Measurements from ENCODE around the gene SPHK2. TPM values are rescaled to one million over a fixed set of nuclear protein-coding genes. Genes with fewer than 3 reads are reported as not detected.

SPHK2 gene
- total and polyA plus RNA-seq, 2 experiments from 2014 or later: 18.3 to 50.3 TPM

DNA sequence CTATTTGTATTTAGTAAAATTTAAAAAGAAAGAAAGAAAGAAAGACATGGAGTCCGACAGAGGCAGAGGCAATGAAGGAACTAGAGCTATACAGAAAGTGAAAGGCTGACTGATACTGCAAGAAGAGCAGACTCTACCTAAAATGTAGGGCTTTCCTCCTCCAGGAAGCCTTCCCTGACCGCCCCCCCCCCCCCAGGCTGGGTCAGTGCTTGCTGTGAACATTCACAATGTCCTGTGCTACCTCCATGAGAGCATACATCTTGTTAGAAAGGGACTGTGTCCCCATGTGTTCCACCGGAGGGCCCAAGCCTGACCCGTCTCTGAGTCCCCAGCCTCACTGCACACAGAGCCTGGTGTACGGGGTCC lies 32.4 kb downstream of the SPHK2 start (continued):
- TF ChIP-seq, protein P1, sequence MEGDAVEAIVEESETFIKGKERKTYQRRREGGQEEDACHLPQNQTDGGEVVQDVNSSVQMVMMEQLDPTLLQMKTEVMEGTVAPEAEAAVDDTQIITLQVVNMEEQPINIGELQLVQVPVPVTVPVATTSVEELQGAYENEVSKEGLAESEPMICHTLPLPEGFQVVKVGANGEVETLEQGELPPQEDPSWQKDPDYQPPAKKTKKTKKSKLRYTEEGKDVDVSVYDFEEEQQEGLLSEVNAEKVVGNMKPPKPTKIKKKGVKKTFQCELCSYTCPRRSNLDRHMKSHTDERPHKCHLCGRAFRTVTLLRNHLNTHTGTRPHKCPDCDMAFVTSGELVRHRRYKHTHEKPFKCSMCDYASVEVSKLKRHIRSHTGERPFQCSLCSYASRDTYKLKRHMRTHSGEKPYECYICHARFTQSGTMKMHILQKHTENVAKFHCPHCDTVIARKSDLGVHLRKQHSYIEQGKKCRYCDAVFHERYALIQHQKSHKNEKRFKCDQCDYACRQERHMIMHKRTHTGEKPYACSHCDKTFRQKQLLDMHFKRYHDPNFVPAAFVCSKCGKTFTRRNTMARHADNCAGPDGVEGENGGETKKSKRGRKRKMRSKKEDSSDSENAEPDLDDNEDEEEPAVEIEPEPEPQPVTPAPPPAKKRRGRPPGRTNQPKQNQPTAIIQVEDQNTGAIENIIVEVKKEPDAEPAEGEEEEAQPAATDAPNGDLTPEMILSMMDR (conservative IDR thresholded peaks at IDR 0.05; ENCODE audit: low read depth in 2 of 2): no peak
- TF ChIP-seq EZH2 (IDR thresholded peaks at IDR 0.05; ENCODE audit: low read depth, unreplicated experiment): no peak
- TF ChIP-seq NANOG (IDR thresholded peaks at IDR 0.05; ENCODE audit: borderline replicate concordance): no peak
- no peak for TF ChIP-seq EZH2phosphoT487 (IDR thresholded peaks at IDR 0.05; ENCODE audit: unreplicated experiment)
- no peak for TF ChIP-seq POLR2AphosphoS5 (IDR thresholded peaks at IDR 0.05; ENCODE audit: low read depth)
- no peak for TF ChIP-seq JUNB (IDR thresholded peaks at IDR 0.05; ENCODE audit: unreplicated experiment)

DNA sequence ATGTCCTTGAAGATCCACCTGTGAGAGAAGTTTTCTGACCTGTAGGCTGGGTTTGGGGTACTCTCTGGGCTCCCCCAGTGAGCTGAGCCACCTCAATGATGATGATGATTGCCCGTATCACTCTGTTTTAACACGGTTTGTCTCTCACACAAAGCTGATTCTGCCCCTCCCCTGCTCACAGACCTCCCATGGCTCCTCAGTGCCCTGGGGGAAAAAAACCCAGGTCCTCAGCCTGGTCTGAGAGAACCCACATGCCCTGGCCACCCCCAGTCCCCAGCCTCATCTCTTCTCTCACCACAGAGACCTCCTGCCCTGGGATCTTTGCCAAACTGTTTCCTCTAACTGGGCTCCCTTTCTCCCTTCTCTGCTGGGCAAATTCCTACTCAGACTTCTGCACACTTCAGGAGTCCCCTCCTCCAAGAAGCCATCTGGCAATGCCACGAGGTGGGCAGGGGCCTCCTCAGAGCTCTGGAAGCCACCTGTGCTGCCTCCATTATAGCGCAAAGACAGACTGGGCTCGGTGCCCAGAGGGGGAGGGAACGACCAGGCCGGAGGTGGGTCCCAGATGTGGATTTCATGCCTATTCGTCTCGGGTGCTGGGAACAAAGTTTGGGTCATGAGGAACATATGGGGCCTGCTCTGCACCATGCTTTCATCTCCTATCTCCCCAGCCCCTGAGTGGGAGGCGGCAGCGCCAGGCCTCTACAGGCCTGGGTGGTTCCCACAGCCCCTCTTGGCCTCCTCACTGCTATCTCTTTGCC lies 35.2 kb downstream of the SPHK2 start:
- H3K4me1 ChIP-seq (ENCODE audit: insufficient read depth): no peaks in the 10 kb centered on the region
- H3K4me2 ChIP-seq: no peak overlapping the region
- H3F3A ChIP-seq (replicated peaks; ENCODE audit: low read depth): no peaks in the 10 kb centered on the region
- H3K27me3 Mint-ChIP-seq (ENCODE audit: insufficient read depth, low read depth, poor library complexity): peaks cover 9% of the 10 kb centered on the region
- H3K9me3 Mint-ChIP-seq: peaks cover 3% of the 10 kb centered on the region; the same call in 1 of the 3 replicates
- no peak overlapping the region for H3K4me3 ChIP-seq
- H3K27me3 ChIP-seq (ENCODE audit: insufficient read depth): no peaks in the 10 kb centered on the region
- H3K27ac Mint-ChIP-seq: no peak overlapping the region
- H3K79me2 ChIP-seq (replicated peaks; ENCODE audit: insufficient read depth): no peaks in the 10 kb centered on the region
- no peak for ATAC-seq
- H3K36me3 ChIP-seq (ENCODE audit: insufficient read depth): no peaks in the 10 kb centered on the region
- H3K4me1 Mint-ChIP-seq: peaks cover 11% of the 10 kb centered on the region
- no peaks in the 10 kb centered on the region for H4K20me1 ChIP-seq (replicated peaks; ENCODE audit: insufficient read depth)
- peak overlapping the region; percentile 81; the same call in 1 of the 2 replicates for H2AFZ ChIP-seq
- no peaks in the 10 kb centered on the region; the same call in 1 of the 3 replicates for H3K36me3 Mint-ChIP-seq (ENCODE audit: low read depth)
- no peaks in the 10 kb centered on the region for H3K9me2 ChIP-seq (ENCODE audit: insufficient read depth)
- H3K27ac ChIP-seq (ENCODE audit: low read depth): no peak overlapping the region
- DNase-seq (ENCODE audit: low spot score): no peak
- H3K4me3 Mint-ChIP-seq: no peak overlapping the region
- TF ChIP-seq, protein P2, sequence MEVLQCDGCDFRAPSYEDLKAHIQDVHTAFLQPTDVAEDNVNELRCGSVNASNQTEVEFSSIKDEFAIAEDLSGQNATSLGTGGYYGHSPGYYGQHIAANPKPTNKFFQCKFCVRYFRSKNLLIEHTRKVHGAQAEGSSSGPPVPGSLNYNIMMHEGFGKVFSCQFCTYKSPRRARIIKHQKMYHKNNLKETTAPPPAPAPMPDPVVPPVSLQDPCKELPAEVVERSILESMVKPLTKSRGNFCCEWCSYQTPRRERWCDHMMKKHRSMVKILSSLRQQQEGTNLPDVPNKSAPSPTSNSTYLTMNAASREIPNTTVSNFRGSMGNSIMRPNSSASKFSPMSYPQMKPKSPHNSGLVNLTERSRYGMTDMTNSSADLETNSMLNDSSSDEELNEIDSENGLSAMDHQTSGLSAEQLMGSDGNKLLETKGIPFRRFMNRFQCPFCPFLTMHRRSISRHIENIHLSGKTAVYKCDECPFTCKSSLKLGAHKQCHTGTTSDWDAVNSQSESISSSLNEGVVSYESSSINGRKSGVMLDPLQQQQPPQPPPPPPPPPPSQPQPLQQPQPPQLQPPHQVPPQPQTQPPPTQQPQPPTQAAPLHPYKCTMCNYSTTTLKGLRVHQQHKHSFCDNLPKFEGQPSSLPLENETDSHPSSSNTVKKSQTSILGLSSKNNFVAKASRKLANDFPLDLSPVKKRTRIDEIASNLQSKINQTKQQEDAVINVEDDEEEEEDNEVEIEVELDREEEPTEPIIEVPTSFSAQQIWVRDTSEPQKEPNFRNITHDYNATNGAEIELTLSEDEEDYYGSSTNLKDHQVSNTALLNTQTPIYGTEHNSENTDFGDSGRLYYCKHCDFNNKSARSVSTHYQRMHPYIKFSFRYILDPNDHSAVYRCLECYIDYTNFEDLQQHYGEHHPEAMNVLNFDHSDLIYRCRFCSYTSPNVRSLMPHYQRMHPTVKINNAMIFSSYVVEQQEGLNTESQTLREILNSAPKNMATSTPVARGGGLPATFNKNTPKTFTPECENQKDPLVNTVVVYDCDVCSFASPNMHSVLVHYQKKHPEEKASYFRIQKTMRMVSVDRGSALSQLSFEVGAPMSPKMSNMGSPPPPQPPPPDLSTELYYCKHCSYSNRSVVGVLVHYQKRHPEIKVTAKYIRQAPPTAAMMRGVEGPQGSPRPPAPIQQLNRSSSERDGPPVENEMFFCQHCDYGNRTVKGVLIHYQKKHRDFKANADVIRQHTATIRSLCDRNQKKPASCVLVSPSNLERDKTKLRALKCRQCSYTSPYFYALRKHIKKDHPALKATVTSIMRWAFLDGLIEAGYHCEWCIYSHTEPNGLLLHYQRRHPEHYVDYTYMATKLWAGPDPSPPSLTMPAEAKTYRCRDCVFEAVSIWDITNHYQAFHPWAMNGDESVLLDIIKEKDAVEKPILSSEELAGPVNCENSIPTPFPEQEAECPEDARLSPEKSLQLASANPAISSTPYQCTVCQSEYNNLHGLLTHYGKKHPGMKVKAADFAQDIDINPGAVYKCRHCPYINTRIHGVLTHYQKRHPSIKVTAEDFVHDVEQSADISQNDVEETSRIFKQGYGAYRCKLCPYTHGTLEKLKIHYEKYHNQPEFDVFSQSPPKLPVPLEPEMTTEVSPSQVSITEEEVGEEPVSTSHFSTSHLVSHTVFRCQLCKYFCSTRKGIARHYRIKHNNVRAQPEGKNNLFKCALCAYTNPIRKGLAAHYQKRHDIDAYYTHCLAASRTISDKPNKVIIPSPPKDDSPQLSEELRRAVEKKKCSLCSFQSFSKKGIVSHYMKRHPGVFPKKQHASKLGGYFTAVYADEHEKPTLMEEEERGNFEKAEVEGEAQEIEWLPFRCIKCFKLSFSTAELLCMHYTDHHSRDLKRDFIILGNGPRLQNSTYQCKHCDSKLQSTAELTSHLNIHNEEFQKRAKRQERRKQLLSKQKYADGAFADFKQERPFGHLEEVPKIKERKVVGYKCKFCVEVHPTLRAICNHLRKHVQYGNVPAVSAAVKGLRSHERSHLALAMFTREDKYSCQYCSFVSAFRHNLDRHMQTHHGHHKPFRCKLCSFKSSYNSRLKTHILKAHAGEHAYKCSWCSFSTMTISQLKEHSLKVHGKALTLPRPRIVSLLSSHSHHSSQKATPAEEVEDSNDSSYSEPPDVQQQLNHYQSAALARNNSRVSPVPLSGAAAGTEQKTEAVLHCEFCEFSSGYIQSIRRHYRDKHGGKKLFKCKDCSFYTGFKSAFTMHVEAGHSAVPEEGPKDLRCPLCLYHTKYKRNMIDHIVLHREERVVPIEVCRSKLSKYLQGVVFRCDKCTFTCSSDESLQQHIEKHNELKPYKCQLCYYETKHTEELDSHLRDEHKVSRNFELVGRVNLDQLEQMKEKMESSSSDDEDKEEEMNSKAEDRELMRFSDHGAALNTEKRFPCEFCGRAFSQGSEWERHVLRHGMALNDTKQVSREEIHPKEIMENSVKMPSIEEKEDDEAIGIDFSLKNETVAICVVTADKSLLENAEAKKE (CRISPR knock-in tag; IDR thresholded peaks at IDR 0.05): no peak
- TF ChIP-seq, protein P3, sequence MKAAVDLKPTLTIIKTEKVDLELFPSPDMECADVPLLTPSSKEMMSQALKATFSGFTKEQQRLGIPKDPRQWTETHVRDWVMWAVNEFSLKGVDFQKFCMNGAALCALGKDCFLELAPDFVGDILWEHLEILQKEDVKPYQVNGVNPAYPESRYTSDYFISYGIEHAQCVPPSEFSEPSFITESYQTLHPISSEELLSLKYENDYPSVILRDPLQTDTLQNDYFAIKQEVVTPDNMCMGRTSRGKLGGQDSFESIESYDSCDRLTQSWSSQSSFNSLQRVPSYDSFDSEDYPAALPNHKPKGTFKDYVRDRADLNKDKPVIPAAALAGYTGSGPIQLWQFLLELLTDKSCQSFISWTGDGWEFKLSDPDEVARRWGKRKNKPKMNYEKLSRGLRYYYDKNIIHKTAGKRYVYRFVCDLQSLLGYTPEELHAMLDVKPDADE (IDR thresholded peaks at IDR 0.05): no peak
- TF ChIP-seq ZNF114 (CRISPR knock-in tag; IDR thresholded peaks at IDR 0.05) (no peak), NANOG (IDR thresholded peaks at IDR 0.05; ENCODE audit: borderline replicate concordance) (no peak), EZH2 (IDR thresholded peaks at IDR 0.05; ENCODE audit: low read depth, unreplicated experiment) (no peak), ZNF331 (CRISPR knock-in tag; IDR thresholded peaks at IDR 0.05; ENCODE audit: low read depth) (no peak), CREB1 (CRISPR knock-in tag; IDR thresholded peaks at IDR 0.05; ENCODE audit: low read depth) (no peak), POLR2AphosphoS5 (IDR thresholded peaks at IDR 0.05; ENCODE audit: low read depth) (no peak), STAT1 (IDR thresholded peaks at IDR 0.05; ENCODE audit: unreplicated experiment) (no peak)

Data from GM23338 (cell line).